ENCODE results near the gene KLC4. TPM values are rescaled to one million over a fixed set of nuclear protein-coding genes. Genes with fewer than 3 reads are reported as not detected.

The KLC4 gene
- total RNA-seq, 2 experiments from 2014 or later: 12.0 to 12.3 TPM

- Mint-ChIP-seq H3K9me3 (no peaks in the 10 kb centered on the region), H3K27ac (peak overlapping the region; percentile 75), H3K36me3 (ENCODE audit: low read depth) (peaks cover 16% of the 10 kb centered on the region), H3K4me1 (ENCODE audit: low read depth) (peaks cover 42% of the 10 kb centered on the region), H3K27me3 (ENCODE audit: low read depth) (no peaks in the 10 kb centered on the region), H3K4me3 (peak overlapping the region; percentile 75)
- DNase-seq: no peak
- CTCF ChIA-PET: interaction anchor here (1.2 to 2.8 kb wide), 3 partner anchors 41 to 122 kb away, joined by 3 to 15 read pairs (median 4); partner anchors contain the start of gene PEX6
- intact Hi-C loops (cut with micrococcal nuclease): loop anchor here (1.0 to 2.0 kb wide), 3 partner anchors 8 to 120 kb away; partner anchors contain the start of genes MEA1 and PEX6
These were observed 38.6 kb upstream of the KLC4 start for GRCh38 chr6:43020847-43021246.

- Mint-ChIP-seq H3K9me3 (no peaks in the 10 kb centered on the region), H3K4me3 (peak within 1 kb of the TSS; percentile 96), H3K4me1 (ENCODE audit: low read depth) (peaks cover 36% of the 10 kb centered on the region), H3K27ac (peak within 1 kb of the TSS; percentile 89), H3K27me3 (ENCODE audit: low read depth) (no peaks in the 10 kb centered on the region), H3K36me3 (ENCODE audit: low read depth) (peaks cover 19% of the 10 kb centered on the region)
- DNase-seq: peak; percentile 79
- intact Hi-C loops (cut with micrococcal nuclease): loop anchor here (1.0 to 2.0 kb wide), 3 partner anchors 8 to 121 kb away; partner anchors contain the start of genes MEA1 and PEX6
- CTCF ChIA-PET: interaction anchor here (1.2 to 2.8 kb wide), 4 partner anchors 42 to 122 kb away, joined by 3 to 15 read pairs (median 4); partner anchors contain the start of gene PEX6
These were observed 38.0 kb upstream of the KLC4 start, which contains the start of gene RRP36 for GRCh38 chr6:43021270-43022047. RRP36 (plus strand) TSS chr6:43021623; CDS start chr6:43021655, 32 bp downstream.

- peaks cover 29% of the 10 kb centered on the region for H3K36me3 Mint-ChIP-seq (ENCODE audit: low read depth)
- peak overlapping the region; percentile 65 for H3K27ac Mint-ChIP-seq
- no peaks in the 10 kb centered on the region for H3K27me3 Mint-ChIP-seq (ENCODE audit: low read depth)
- CTCF ChIA-PET: interaction anchor here (0.7 to 1.2 kb wide), 2 partner anchors 67 to 119 kb away, joined by 3 to 5 read pairs; no protein-coding TSS in a partner anchor
- H3K4me1 Mint-ChIP-seq (ENCODE audit: low read depth): peaks cover 29% of the 10 kb centered on the region
- no peak for DNase-seq
- no peak overlapping the region for H3K4me3 Mint-ChIP-seq
- H3K9me3 Mint-ChIP-seq: no peaks in the 10 kb centered on the region
- intact Hi-C loops (cut with micrococcal nuclease): no loop called here
These were observed 35.0 kb upstream of the KLC4 start for GRCh38 chr6:43024436-43024835.

- intact Hi-C loops (cut with micrococcal nuclease): no loop called here
These were observed 33.1 kb upstream of the KLC4 start for GRCh38 chr6:43026365-43026764.

GRCh38 chr6:43029120-43029519 lies 30.3 kb upstream of the KLC4 start:
- peaks cover 40% of the 10 kb centered on the region for H3K36me3 Mint-ChIP-seq (ENCODE audit: low read depth)
- no peaks in the 10 kb centered on the region for H3K27me3 Mint-ChIP-seq (ENCODE audit: low read depth)
- DNase-seq: no peak
- peaks cover 13% of the 10 kb centered on the region for H3K4me1 Mint-ChIP-seq (ENCODE audit: low read depth)
- no peak overlapping the region for H3K4me3 Mint-ChIP-seq
- no peak overlapping the region for H3K27ac Mint-ChIP-seq
- H3K9me3 Mint-ChIP-seq: no peaks in the 10 kb centered on the region
- intact Hi-C loops (cut with micrococcal nuclease): no loop called here
- CTCF ChIA-PET: interaction anchor here (0.7 kb wide), 1 partner anchor 252 kb away, joined by 4 read pairs; no protein-coding TSS in a partner anchor

More at GRCh38 chr6:43026365-43026764, 33.1 kb upstream of the KLC4 start:
- CTCF ChIA-PET: interaction anchor here (0.7 kb wide), 3 partner anchors 16 to 175 kb away, joined by 3 to 6 read pairs (median 4); no protein-coding TSS in a partner anchor
- no peak overlapping the region for H3K27ac Mint-ChIP-seq
- no peaks in the 10 kb centered on the region for H3K9me3 Mint-ChIP-seq
- no peak for DNase-seq
- no peak overlapping the region for H3K4me3 Mint-ChIP-seq
- no peaks in the 10 kb centered on the region for H3K27me3 Mint-ChIP-seq (ENCODE audit: low read depth)
- H3K36me3 Mint-ChIP-seq (ENCODE audit: low read depth): peaks cover 29% of the 10 kb centered on the region
- peaks cover 21% of the 10 kb centered on the region for H3K4me1 Mint-ChIP-seq (ENCODE audit: low read depth)

GRCh38 chr6:43032326-43032725 lies 27.1 kb upstream of the KLC4 start:
- Mint-ChIP-seq H3K9me3 (no peaks in the 10 kb centered on the region), H3K4me1 (ENCODE audit: low read depth) (peaks cover 5% of the 10 kb centered on the region), H3K27ac (no peak overlapping the region), H3K36me3 (ENCODE audit: low read depth) (peaks cover 32% of the 10 kb centered on the region), H3K4me3 (no peak overlapping the region), H3K27me3 (ENCODE audit: low read depth) (no peaks in the 10 kb centered on the region)
- CTCF ChIA-PET: interaction anchor here (0.6 kb wide), 1 partner anchor 594 kb away, joined by 7 read pairs; no protein-coding TSS in a partner anchor
- intact Hi-C loops (cut with micrococcal nuclease): no loop called here
- no peak for DNase-seq

- intact Hi-C loops (cut with micrococcal nuclease): no loop called here
- H3K4me1 Mint-ChIP-seq (ENCODE audit: low read depth): peaks cover 5% of the 10 kb centered on the region
- no peak for DNase-seq
- peaks cover 30% of the 10 kb centered on the region for H3K36me3 Mint-ChIP-seq (ENCODE audit: low read depth)
- H3K4me3 Mint-ChIP-seq: no peak overlapping the region
- H3K9me3 Mint-ChIP-seq: no peaks in the 10 kb centered on the region
- H3K27me3 Mint-ChIP-seq (ENCODE audit: low read depth): no peaks in the 10 kb centered on the region
- CTCF ChIA-PET: no interaction called here
- H3K27ac Mint-ChIP-seq: peak overlapping the region; percentile 46
These were observed 25.8 kb upstream of the KLC4 start for GRCh38 chr6:43033496-43034189.

GRCh38 chr6:43034190-43034525 lies 25.3 kb upstream of the KLC4 start:
- peaks cover 5% of the 10 kb centered on the region for H3K4me1 Mint-ChIP-seq (ENCODE audit: low read depth)
- CTCF ChIA-PET: no interaction called here
- no peak for DNase-seq
- H3K9me3 Mint-ChIP-seq: no peaks in the 10 kb centered on the region
- no peaks in the 10 kb centered on the region for H3K27me3 Mint-ChIP-seq (ENCODE audit: low read depth)
- intact Hi-C loops (cut with micrococcal nuclease): no loop called here
- H3K27ac Mint-ChIP-seq: peak overlapping the region; percentile 8
- H3K4me3 Mint-ChIP-seq: no peak overlapping the region
- H3K36me3 Mint-ChIP-seq (ENCODE audit: low read depth): peaks cover 29% of the 10 kb centered on the region

- H3K9me3 Mint-ChIP-seq: no peaks in the 10 kb centered on the region
- intact Hi-C loops (cut with micrococcal nuclease): no loop called here
- H3K4me3 Mint-ChIP-seq: no peak overlapping the region
- H3K27me3 Mint-ChIP-seq (ENCODE audit: low read depth): no peaks in the 10 kb centered on the region
- peaks cover 5% of the 10 kb centered on the region for H3K4me1 Mint-ChIP-seq (ENCODE audit: low read depth)
- DNase-seq: no peak
- peaks cover 27% of the 10 kb centered on the region for H3K36me3 Mint-ChIP-seq (ENCODE audit: low read depth)
- peak overlapping the region; percentile 61 for H3K27ac Mint-ChIP-seq
- CTCF ChIA-PET: no interaction called here
These were observed 23.8 kb upstream of the KLC4 start for GRCh38 chr6:43035495-43036194.

DNA sequence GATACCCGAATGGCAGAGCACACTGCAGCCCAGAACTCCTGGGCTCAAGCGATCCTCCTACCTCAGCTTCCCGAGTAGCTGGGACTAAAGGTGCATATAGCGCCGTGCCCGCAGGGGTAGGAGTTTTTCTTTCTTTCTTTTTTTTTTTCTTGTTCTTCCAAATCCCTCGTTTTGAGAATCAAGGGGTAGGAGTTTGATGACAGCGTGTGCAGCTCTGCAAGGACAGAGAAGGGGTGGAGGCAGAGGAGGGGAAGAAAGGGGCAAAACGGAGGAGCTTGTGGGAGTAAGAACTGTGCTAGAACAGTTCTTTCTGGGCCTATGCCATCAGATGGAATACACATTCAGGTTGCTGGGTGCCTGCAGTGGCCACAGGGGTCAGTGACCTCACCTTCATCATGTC lies 22.7 kb upstream of the KLC4 start:
- no peak for DNase-seq

GRCh38 chr6:43037197-43037596 lies 22.2 kb upstream of the KLC4 start:
- Mint-ChIP-seq H3K4me3 (no peak overlapping the region), H3K9me3 (no peaks in the 10 kb centered on the region), H3K27ac (no peak overlapping the region), H3K4me1 (ENCODE audit: low read depth) (peaks cover 5% of the 10 kb centered on the region), H3K27me3 (ENCODE audit: low read depth) (no peaks in the 10 kb centered on the region), H3K36me3 (ENCODE audit: low read depth) (peaks cover 27% of the 10 kb centered on the region)
- intact Hi-C loops (cut with micrococcal nuclease): no loop called here
- no peak for DNase-seq
- CTCF ChIA-PET: no interaction called here

More for the DNA sequence above, 22.7 kb upstream of the KLC4 start:
- Mint-ChIP-seq H3K9me3 (no peaks in the 10 kb centered on the region), H3K4me3 (no peak overlapping the region), H3K27ac (no peak overlapping the region), H3K36me3 (ENCODE audit: low read depth) (peaks cover 29% of the 10 kb centered on the region), H3K27me3 (ENCODE audit: low read depth) (no peaks in the 10 kb centered on the region), H3K4me1 (ENCODE audit: low read depth) (peaks cover 5% of the 10 kb centered on the region)
- intact Hi-C loops (cut with micrococcal nuclease): no loop called here
- CTCF ChIA-PET: no interaction called here

DNA sequence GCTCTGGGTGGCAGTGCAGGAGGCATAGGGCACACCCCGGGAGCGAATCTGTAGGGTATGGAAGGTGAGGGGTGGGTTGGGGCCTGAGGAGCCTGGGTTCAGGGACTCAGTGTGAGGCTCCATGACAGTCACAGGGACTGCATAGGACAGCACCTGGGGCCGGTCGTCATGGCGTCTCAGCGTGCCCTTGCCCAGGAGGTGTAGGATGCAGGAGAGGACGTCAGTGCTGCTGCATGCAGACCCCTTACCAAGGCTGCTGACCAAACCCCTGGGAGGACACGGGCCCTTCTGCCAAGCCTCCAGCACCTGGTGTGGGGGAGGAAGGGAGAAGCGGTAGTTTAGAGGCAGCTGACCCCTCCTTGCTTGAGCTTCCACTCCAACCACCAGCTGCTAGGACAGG lies 21.7 kb upstream of the KLC4 start:
- H3K4me1 Mint-ChIP-seq (ENCODE audit: low read depth): peaks cover 5% of the 10 kb centered on the region
- no peak overlapping the region for H3K4me3 Mint-ChIP-seq
- DNase-seq: no peak
- no peak overlapping the region for H3K27ac Mint-ChIP-seq
- H3K9me3 Mint-ChIP-seq: no peaks in the 10 kb centered on the region
- peaks cover 29% of the 10 kb centered on the region for H3K36me3 Mint-ChIP-seq (ENCODE audit: low read depth)
- intact Hi-C loops (cut with micrococcal nuclease): no loop called here
- CTCF ChIA-PET: no interaction called here
- no peaks in the 10 kb centered on the region for H3K27me3 Mint-ChIP-seq (ENCODE audit: low read depth)

Measured in activated naive CD4-positive, alpha-beta T cell treated with anti-CD3 and anti-CD28 coated beads for 36 hours (primary cell).